B cell (primary cell): ENCODE measurements around the gene STS. TPM values are rescaled to one million over a fixed set of nuclear protein-coding genes. Genes with fewer than 3 reads are reported as not detected.

Source experiments
- ATAC-seq: fragments of 200-7000 bp; cut with Tn5 transposase; one replicate; pipeline ENCODE4 v1.10.0; 2021; ENCODE audit warnings: low read depth, mild to moderate bottlenecking, moderate number of reproducible peaks, moderate library complexity
- CTCF ChIA-PET: fragments of 350-600 bp; sonication (Branson Sonifier 250); formaldehyde crosslinking; loops from one replicate; lab custom pipeline; 2021; ENCODE audit warnings: antibody characterized with exemption, inconsistent platforms; lab: Charles Lee
- POLR2A ChIA-PET: fragments of 350-600 bp; sonication (Branson Sonifier 250); formaldehyde crosslinking; loops from one replicate; lab custom pipeline; 2021; ENCODE audit warnings: antibody characterized with exemption; lab: Charles Lee
- DNase-seq: peaks from one replicate; pipeline ENCODE4 v3.0.0; 2013
- H2AFZ ChIP-seq: 2 replicates; pipeline ENCODE4 v1.6.1; 2012; ENCODE audit warnings: mild to moderate bottlenecking, low read depth, low read length; ENCODE audit not compliant: insufficient read depth, poor library complexity, severe bottlenecking
- H3K27ac ChIP-seq, 2 donors: 1 replicate in 1 of 2; 2 replicates in 1 of 2; pipeline ENCODE4 v1.5.1; 2012 to 2013; ENCODE audit warnings: low read length in 2 of 2, mild to moderate bottlenecking in 2 of 2, moderate library complexity in 1 of 2
- H3K27me3 ChIP-seq, 4 experiments: fragments of 200-600 bp in 1 of 4; sonication (generic) in 1 of 4; replicated peaks in 1 of 4; 1 replicate in 2 of 4; 2 replicates in 2 of 4; pipeline versions ENCODE4 v1.6.1 to v1.7.0; 2013 to 2016; ENCODE audit warnings: low read length in 3 of 4, mild to moderate bottlenecking in 2 of 4, mixed read lengths in 1 of 4, moderate library complexity in 1 of 4; ENCODE audit not compliant: insufficient read depth in 4 of 4, control insufficient read depth in 3 of 4; ENCODE audit errors: control extremely low read depth in 1 of 4
- H3K36me3 ChIP-seq, 2 experiments: replicated peaks in 1 of 2; 1 replicate in 1 of 2; 2 replicates in 1 of 2; pipeline versions ENCODE4 v1.6.1 to v1.7.1; 2013; ENCODE audit warnings: low read length in 1 of 2; ENCODE audit not compliant: insufficient read depth in 2 of 2, control insufficient read depth in 1 of 2; ENCODE audit errors: control extremely low read depth in 1 of 2, extremely low read depth in 1 of 2
- H3K4me1 ChIP-seq, 2 donors: fragments of 200-600 bp in 1 of 2; sonication (generic) in 1 of 2; 1 replicate in 1 of 2; 2 replicates in 1 of 2; pipeline versions ENCODE4 v1.5.1 to v1.6.1; 2013 to 2017; ENCODE audit warnings: low read length in 2 of 2; ENCODE audit not compliant: control insufficient read depth in 2 of 2, insufficient read depth in 2 of 2
- H3K4me2 ChIP-seq: replicated peaks from 2 replicates; pipeline ENCODE3; 2012; ENCODE audit warnings: mild to moderate bottlenecking, low read depth, low read length; ENCODE audit not compliant: poor library complexity, severe bottlenecking
- H3K4me3 ChIP-seq, 5 experiments: fragments of 200-600 bp in 1 of 5; sonication (generic) in 1 of 5; 1 replicate in 3 of 5; 2 replicates in 2 of 5; pipeline versions ENCODE4 v1.5.1 to v1.7.0; 2011 to 2016; ENCODE audit warnings: low read length in 4 of 5, mild to moderate bottlenecking in 4 of 5, low read depth in 2 of 5, control low read depth in 1 of 5, moderate library complexity in 1 of 5; ENCODE audit not compliant: insufficient read depth in 1 of 5; ENCODE audit errors: control extremely low read depth in 1 of 5, extremely low read depth in 1 of 5
- H3K79me2 ChIP-seq: fragments of 200-600 bp; sonication (generic); one replicate; pipeline ENCODE4 v1.6.0; 2016; ENCODE audit warnings: low read length; ENCODE audit not compliant: control insufficient read depth, insufficient read depth
- H3K9ac ChIP-seq: fragments of 200-600 bp; sonication (generic); 2 replicates; pipeline ENCODE4 v1.6.1; 2017; ENCODE audit warnings: mild to moderate bottlenecking, low read length, moderate library complexity
- H3K9me3 ChIP-seq, 3 donors: one replicate each; pipeline versions ENCODE4 v1.6.1 to v1.7.1; 2013; ENCODE audit warnings: low read length in 2 of 3; ENCODE audit not compliant: control insufficient read depth in 2 of 3, insufficient read depth in 1 of 3; ENCODE audit errors: control extremely low read depth in 1 of 3
- H4K20me1 ChIP-seq: 2 replicates; pipeline ENCODE4 v1.6.0; 2012; ENCODE audit warnings: mild to moderate bottlenecking, low read length; ENCODE audit not compliant: insufficient read depth, control insufficient read depth, poor library complexity, severe bottlenecking
- H3K27ac Mint-ChIP-seq: one replicate; pipeline ENCODE4 v1.8.0; 2021; ENCODE audit warnings: mixed read lengths
- H3K27me3 Mint-ChIP-seq: one replicate; pipeline ENCODE4 v1.8.0; 2021; ENCODE audit warnings: mixed read lengths
- H3K4me1 Mint-ChIP-seq: one replicate; pipeline ENCODE4 v1.8.0; 2021; ENCODE audit warnings: mixed read lengths
- H3K4me3 Mint-ChIP-seq: one replicate; pipeline ENCODE4 v1.8.0; 2021; ENCODE audit warnings: mixed read lengths
- H3K9me3 Mint-ChIP-seq: one replicate; pipeline ENCODE4 v1.8.0; 2022; ENCODE audit warnings: mixed read lengths; ENCODE audit not compliant: insufficient read depth
- CTCF ChIP-seq: fragments of 200-600 bp; IDR thresholded peaks from one replicate; pipeline ENCODE4 v1.8.0; 2022; ENCODE audit warnings: antibody characterized with exemption, mild to moderate bottlenecking
- EZH2 ChIP-seq: IDR thresholded peaks from 2 replicates; pipeline ENCODE4 v1.6.1; 2012; ENCODE audit warnings: borderline replicate concordance, low read depth, mild to moderate bottlenecking, moderate library complexity, low read length; ENCODE audit not compliant: insufficient read depth, poor library complexity, severe bottlenecking
- WGBS: methylation state at CpG from one replicate; pipeline ENCODE4 v1.1.5; 2013; ENCODE audit warnings: missing lambda C conversion rate; ENCODE audit not compliant: insufficient coverage; 5-methylcytosine and 5-hydroxymethylcytosine counted together
- intact Hi-C: fragments of 100-400 bp; cut with micrococcal nuclease; formaldehyde crosslinking; loops from one replicate; pipeline ENCODE4 v1.10.0; 2022
- polyA plus RNA-seq: library from polyadenylated mRNA; depleted of rRNA; stranded (reverse); fragments of >200 nt; gene quantifications from 2 replicates; pipeline ENCODE4 v1.2.3, GENCODE V29; 2012
- total RNA-seq, 2 donors: library from RNA; stranded (reverse); fragments of 120-200 nt in 1 of 2; gene quantifications; 1 replicate in 1 of 2; 2 replicates in 1 of 2; pipeline versions ENCODE4 v1.2.3 to v1.2.4, GENCODE V29; 2013 to 2022

STS gene
- total and polyA plus RNA-seq, 2 donors (not counting 1 experiment from before 2014, with no cell fraction given), result 1.9 to 2.9 TPM

- Histone ChIP-seq H3K27me3 (no peaks in the 10 kb centered on the region), H3K79me2 (peaks cover 91% of the 10 kb centered on the region), H3K27ac (no peak overlapping the region), H3K4me3 (no peak overlapping the region), H3K4me2 (no peak overlapping the region), H3K9me3 (no peaks in the 10 kb centered on the region), H3K36me3 (no peaks in the 10 kb centered on the region), H3K4me1 (peaks cover 9 to 10% of the 10 kb centered on the region in 2 donors), H3K9ac (no peak overlapping the region), H2AFZ (no peak overlapping the region), H4K20me1 (peaks cover 65% of the 10 kb centered on the region)
- Mint-ChIP-seq H3K4me3 (no peak overlapping the region), H3K27ac (no peak overlapping the region), H3K4me1 (peaks cover 33% of the 10 kb centered on the region), H3K9me3 (no peaks in the 10 kb centered on the region), H3K27me3 (no peaks in the 10 kb centered on the region)
- ChIA-PET CTCF (no interaction called here), POLR2A (no interaction called here)
- ATAC-seq (no peak), DNase-seq (no peak)
- intact Hi-C loops, result no loop called here
- TF ChIP-seq EZH2 (no peak), CTCF (no peak)
- 98% methylated on average over 6 of the region's 13 CpGs for WGBS
These were observed 15.9 kb upstream of the STS start for GRCh38 chrX:7131621-7132020.

- no peaks in the 10 kb centered on the region for H3K27me3 Mint-ChIP-seq
- ATAC-seq, result peak; percentile 33
- no peak overlapping the region for H3K4me3 Mint-ChIP-seq
These were observed 15.0 kb upstream of the STS start for GRCh38 chrX:7132335-7133049.

More at GRCh38 chrX:7132335-7133049, 15.0 kb upstream of the STS start:
- CTCF ChIA-PET, result no interaction called here
- Histone ChIP-seq H2AFZ (no peak overlapping the region), H3K79me2 (peaks cover 90% of the 10 kb centered on the region), H3K27me3 (no peaks in the 10 kb centered on the region), H3K27ac (no peak overlapping the region), H3K36me3 (no peaks in the 10 kb centered on the region), H3K4me2 (no peak overlapping the region), H4K20me1 (peaks cover 57% of the 10 kb centered on the region), H3K4me3 (no peak overlapping the region), H3K4me1 (peaks cover 9 to 10% of the 10 kb centered on the region in 2 donors), H3K9me3 (no peaks in the 10 kb centered on the region), H3K9ac (no peak overlapping the region)
- POLR2A ChIA-PET, result no interaction called here
- 20% methylated on average over 1 of the region's 3 CpGs for WGBS
- Mint-ChIP-seq H3K4me1 (peaks cover 33% of the 10 kb centered on the region), H3K9me3 (no peaks in the 10 kb centered on the region), H3K27ac (peak overlapping the region; percentile 20)
- no peak for TF ChIP-seq EZH2
- peak; percentile 18 for TF ChIP-seq CTCF
- intact Hi-C loops, result no loop called here
- peak; percentile 39 for DNase-seq
